Neural crest cell (in vitro differentiated cells): ENCODE data around the gene BCL2L12. TPM values are rescaled to one million over a fixed set of nuclear protein-coding genes. Genes with fewer than 3 reads are reported as not detected.
A peak's percentile ranks its signal among the peaks of the same experiment; 100 is the strongest.

Experiments
- DNase-seq: peaks from one replicate; pipeline ENCODE4 v3.0.0; 2021; ENCODE audit warnings: low read depth, mixed read lengths, low spot score
- H3K27ac Mint-ChIP-seq: one replicate; pipeline ENCODE4 v1.8.0; 2021; ENCODE audit warnings: mild to moderate bottlenecking, mixed read lengths; ENCODE audit not compliant: unreplicated experiment
- H3K27me3 Mint-ChIP-seq: 2 replicates; pipeline ENCODE4 v1.8.0; 2021; ENCODE audit warnings: low read depth, mild to moderate bottlenecking, mixed read lengths
- H3K36me3 Mint-ChIP-seq: 2 replicates; pipeline ENCODE4 v1.8.0; 2021; ENCODE audit warnings: low read depth, mild to moderate bottlenecking, mixed read lengths
- H3K4me1 Mint-ChIP-seq: 2 replicates; pipeline ENCODE4 v1.8.0; 2021; ENCODE audit warnings: mixed read lengths
- H3K4me3 Mint-ChIP-seq: one replicate; pipeline ENCODE4 v1.8.0; 2021; ENCODE audit warnings: mild to moderate bottlenecking, mixed read lengths
- H3K9me3 Mint-ChIP-seq: 2 replicates; pipeline ENCODE4 v1.8.0; 2021; ENCODE audit warnings: mixed read lengths
- CTCF ChIP-seq: fragments of 200-600 bp; sonication (generic); conservative IDR thresholded peaks from 2 replicates; pipeline ENCODE4 v1.5.0; 2021; ENCODE audit warnings: antibody characterized with exemption, mild to moderate bottlenecking
- total RNA-seq: library from RNA; stranded (reverse); gene quantifications from 2 replicates; pipeline ENCODE4 v1.2.1, GENCODE V29; 2021

The BCL2L12 gene
- total RNA-seq, 1 donor from 2014 or later = 92.4 TPM

GRCh38 chr19:49689133-49690078 lies 23.7 kb downstream of the BCL2L12 start, which contains the start of gene ADM5:
TSS of gene ADM5 (plus strand) at chr19:49689594. CDS start at chr19:49689838, 244 bp downstream.
- H3K4me1 Mint-ChIP-seq = peaks cover 39% of the 10 kb centered on the region
- peak within 1 kb of the TSS; percentile 90 for H3K4me3 Mint-ChIP-seq
- DNase-seq = no peak
- H3K27me3 Mint-ChIP-seq = peaks cover 16% of the 10 kb centered on the region
- H3K27ac Mint-ChIP-seq = peak within 1 kb of the TSS; percentile 73
- H3K36me3 Mint-ChIP-seq = peaks cover 13% of the 10 kb centered on the region
- peak; percentile 62 for TF ChIP-seq CTCF
- no peaks in the 10 kb centered on the region for H3K9me3 Mint-ChIP-seq

- peak overlapping the region; percentile 73 for H3K27ac Mint-ChIP-seq
- H3K27me3 Mint-ChIP-seq = peaks cover 16% of the 10 kb centered on the region
- peak overlapping the region; percentile 90 for H3K4me3 Mint-ChIP-seq
These were observed 24.4 kb downstream of the BCL2L12 start for GRCh38 chr19:49690079-49690655.

GRCh38 chr19:49690656-49691242 lies 25.0 kb downstream of the BCL2L12 start, which contains the start of gene CPT1C:
TSS of gene CPT1C (plus strand) at chr19:49691116. CDS start at chr19:49692253, 1,137 bp downstream.
- peaks cover 16% of the 10 kb centered on the region for H3K27me3 Mint-ChIP-seq
- no peak for TF ChIP-seq CTCF
- peak within 1 kb of the TSS; percentile 90 for H3K4me3 Mint-ChIP-seq
- peak; percentile 84 for DNase-seq
- peaks cover 39% of the 10 kb centered on the region for H3K4me1 Mint-ChIP-seq
- H3K36me3 Mint-ChIP-seq = peaks cover 10% of the 10 kb centered on the region
- no peaks in the 10 kb centered on the region for H3K9me3 Mint-ChIP-seq
- H3K27ac Mint-ChIP-seq = peak within 1 kb of the TSS; percentile 73

More at GRCh38 chr19:49690079-49690655, 24.4 kb downstream of the BCL2L12 start:
- peak; percentile 7 for TF ChIP-seq CTCF
- no peak for DNase-seq
- H3K36me3 Mint-ChIP-seq = peaks cover 13% of the 10 kb centered on the region
- H3K9me3 Mint-ChIP-seq = no peaks in the 10 kb centered on the region
- peaks cover 39% of the 10 kb centered on the region for H3K4me1 Mint-ChIP-seq

- no peak for TF ChIP-seq CTCF
- Mint-ChIP-seq H3K27ac (peak overlapping the region; percentile 73), H3K4me1 (peaks cover 39% of the 10 kb centered on the region), H3K36me3 (peaks cover 9% of the 10 kb centered on the region), H3K27me3 (peaks cover 16% of the 10 kb centered on the region), H3K4me3 (peak overlapping the region; percentile 90), H3K9me3 (no peaks in the 10 kb centered on the region)
- DNase-seq = peak; percentile 77
These were observed 25.8 kb downstream of the BCL2L12 start for GRCh38 chr19:49691243-49692146.
